GM23338 (cell line): ENCODE data around the gene OAS2. TPM values are rescaled to one million over a fixed set of nuclear protein-coding genes. Genes with fewer than 3 reads are reported as not detected.

Source experiments
- ATAC-seq: fragments of 200-7000 bp; cut with Tn5 transposase; 3 replicates; pipeline ENCODE4 v1.9.1; 2020
- DNase-seq: peaks from one replicate; pipeline ENCODE4 v3.0.0-alpha.2; 2015; ENCODE audit warnings: low spot score
- H2AFZ ChIP-seq: fragments of 200-600 bp; sonication (generic); 2 replicates; pipeline ENCODE4 v1.8.0; 2016; ENCODE audit warnings: antibody characterized with exemption, mild to moderate bottlenecking, moderate library complexity
- H3F3A ChIP-seq: fragments of 200-600 bp; sonication (generic); replicated peaks from 2 replicates; pipeline ENCODE4 v1.8.0; 2017; ENCODE audit warnings: antibody characterized with exemption, mixed run types, low read depth
- H3K27ac ChIP-seq: fragments of 200-600 bp; sonication (generic); 2 replicates; pipeline ENCODE4 v1.6.1; 2016; ENCODE audit warnings: low read depth
- H3K27me3 ChIP-seq: fragments of 200-600 bp; sonication (generic); 2 replicates; pipeline ENCODE4 v1.8.0; 2016; ENCODE audit warnings: mild to moderate bottlenecking, mixed run types, moderate library complexity; ENCODE audit not compliant: insufficient read depth
- H3K36me3 ChIP-seq: fragments of 200-600 bp; sonication (generic); 2 replicates; pipeline ENCODE4 v1.8.0; 2016; ENCODE audit warnings: mild to moderate bottlenecking; ENCODE audit not compliant: insufficient read depth
- H3K4me1 ChIP-seq: fragments of 200-600 bp; sonication (generic); 2 replicates; pipeline ENCODE4 v1.8.0; 2016; ENCODE audit warnings: mild to moderate bottlenecking, moderate library complexity; ENCODE audit not compliant: insufficient read depth
- H3K4me2 ChIP-seq: fragments of 200-600 bp; sonication (generic); 2 replicates; pipeline ENCODE4 v1.7.1; 2017; ENCODE audit warnings: mixed run types
- H3K4me3 ChIP-seq: fragments of 200-600 bp; sonication (generic); 2 replicates; pipeline ENCODE4 v1.6.1; 2016; ENCODE audit warnings: mixed run types
- H3K79me2 ChIP-seq: fragments of 200-600 bp; sonication (generic); replicated peaks from 2 replicates; pipeline ENCODE4 v1.8.0; 2017; ENCODE audit warnings: mild to moderate bottlenecking; ENCODE audit not compliant: insufficient read depth
- H3K9me2 ChIP-seq: fragments of 200-600 bp; sonication (generic); 2 replicates; pipeline ENCODE4 v1.8.0; 2017; ENCODE audit not compliant: insufficient read depth
- H4K20me1 ChIP-seq: fragments of 200-600 bp; sonication (generic); replicated peaks from 2 replicates; pipeline ENCODE4 v1.8.0; 2017; ENCODE audit warnings: mild to moderate bottlenecking; ENCODE audit not compliant: insufficient read depth
- H3K27ac Mint-ChIP-seq: 2 replicates; pipeline ENCODE4 v1.8.0; 2020; ENCODE audit warnings: inconsistent platforms, mild to moderate bottlenecking, moderate library complexity, mixed read lengths
- H3K27me3 Mint-ChIP-seq: 3 replicates; pipeline ENCODE4 v1.8.0; 2022; ENCODE audit warnings: low read depth, mild to moderate bottlenecking, moderate library complexity, mixed read lengths, inconsistent platforms; ENCODE audit not compliant: insufficient read depth, poor library complexity
- H3K36me3 Mint-ChIP-seq: 3 replicates; pipeline ENCODE4 v1.8.0; 2021; ENCODE audit warnings: low read depth, mild to moderate bottlenecking, inconsistent platforms, moderate library complexity, mixed read lengths
- H3K4me1 Mint-ChIP-seq: 3 replicates; pipeline ENCODE4 v1.8.0; 2020; ENCODE audit warnings: mild to moderate bottlenecking, inconsistent platforms, mixed read lengths
- H3K4me3 Mint-ChIP-seq: 3 replicates; pipeline ENCODE4 v1.8.0; 2021; ENCODE audit warnings: moderate library complexity, mild to moderate bottlenecking, inconsistent platforms, mixed read lengths
- H3K9me3 Mint-ChIP-seq: 3 replicates; pipeline ENCODE4 v1.8.0; 2020; ENCODE audit warnings: moderate library complexity, mild to moderate bottlenecking, inconsistent platforms, mixed read lengths
- CREB1 ChIP-seq: fragments of 250-450 bp; sonication (Bioruptor Pico); IDR thresholded peaks from 2 replicates; pipeline ENCODE4 v1.5.0; 2020; ENCODE audit warnings: low read depth, mild to moderate bottlenecking, moderate library complexity
- CTCF ChIP-seq, 2 experiments: fragments of 200-600 bp in 1 of 2; sonication (generic) in 1 of 2; conservative IDR thresholded peaks; 2 replicates each; pipeline versions ENCODE4 v1.5.1 to v1.6.1; 2016 to 2017; ENCODE audit warnings: antibody characterized with exemption in 2 of 2, low read depth in 2 of 2, mild to moderate bottlenecking in 2 of 2, moderate library complexity in 1 of 2
- ETS1 ChIP-seq: IDR thresholded peaks from 2 replicates; pipeline ENCODE4 v1.6.1; 2016; ENCODE audit warnings: antibody characterized with exemption
- EZH2 ChIP-seq: fragments of 200-600 bp; sonication (generic); IDR thresholded peaks from one replicate; pipeline ENCODE4 v1.8.0; 2017; ENCODE audit warnings: antibody characterized with exemption, mild to moderate bottlenecking, low read depth; ENCODE audit not compliant: unreplicated experiment
- EZH2phosphoT487 ChIP-seq: fragments of 200-600 bp; sonication (generic); IDR thresholded peaks from one replicate; pipeline ENCODE4 v1.8.1; 2018; ENCODE audit warnings: antibody characterized with exemption; ENCODE audit not compliant: unreplicated experiment
- JUNB ChIP-seq: IDR thresholded peaks from one replicate; pipeline ENCODE4 v1.6.1; 2016; ENCODE audit warnings: antibody characterized with exemption; ENCODE audit not compliant: unreplicated experiment
- NANOG ChIP-seq: IDR thresholded peaks from 2 replicates; pipeline ENCODE4 v1.6.1; 2016; ENCODE audit warnings: antibody characterized with exemption, borderline replicate concordance
- POLR2AphosphoS5 ChIP-seq: IDR thresholded peaks from 2 replicates; pipeline ENCODE4 v1.6.1; 2016; ENCODE audit warnings: antibody characterized with exemption, low read depth
- REST ChIP-seq: IDR thresholded peaks from one replicate; pipeline ENCODE4 v1.6.1; 2018; ENCODE audit warnings: antibody characterized with exemption; ENCODE audit not compliant: unreplicated experiment
- STAT1 ChIP-seq: IDR thresholded peaks from one replicate; pipeline ENCODE4 v1.6.1; 2016; ENCODE audit warnings: antibody characterized with exemption; ENCODE audit not compliant: unreplicated experiment
- ZNF114 ChIP-seq: fragments of 250-450 bp; sonication (Bioruptor Pico); IDR thresholded peaks from 2 replicates; pipeline ENCODE4 v1.5.0; 2020; ENCODE audit warnings: mild to moderate bottlenecking, moderate library complexity
- ZNF331 ChIP-seq: fragments of 250-450 bp; sonication (Bioruptor Pico); IDR thresholded peaks from 2 replicates; pipeline ENCODE4 v1.5.0; 2020; ENCODE audit warnings: low read depth, mild to moderate bottlenecking, moderate library complexity
- polyA plus RNA-seq: library from polyadenylated mRNA; unstranded; fragments of >200 nt; fragmentation: Nextera tagmentation; extraction: Ambion mirVana; gene quantifications from 2 replicates; pipeline ENCODE4 v1.2.1, GENCODE V29; 2016
- total RNA-seq: library from RNA; depleted of rRNA; stranded (reverse); fragments of >200 nt; shearing (Covaris generic); gene quantifications from 2 replicates; pipeline ENCODE4 v1.2.3, GENCODE V29; 2014

OAS2 gene
- total and polyA plus RNA-seq, 2 experiments from 2014 or later, result 0.10 TPM; not detected in 1

- Histone ChIP-seq H3K4me2 (no peak overlapping the region), H3K4me1 (no peaks in the 10 kb centered on the region), H3F3A (no peaks in the 10 kb centered on the region), H2AFZ (no peak overlapping the region), H3K79me2 (no peaks in the 10 kb centered on the region), H3K27me3 (no peaks in the 10 kb centered on the region), H4K20me1 (no peaks in the 10 kb centered on the region), H3K27ac (no peak overlapping the region), H3K36me3 (peaks cover 6% of the 10 kb centered on the region; the same call in 1 of the 2 replicates), H3K9me2 (no peaks in the 10 kb centered on the region), H3K4me3 (no peak overlapping the region)
- ATAC-seq (no peak), DNase-seq (no peak)
- H3K27me3 Mint-ChIP-seq, result peaks cover 7% of the 10 kb centered on the region
- TF ChIP-seq STAT1 (no peak), POLR2AphosphoS5 (no peak), REST (no peak), ETS1 (no peak), JUNB (no peak), EZH2phosphoT487 (no peak), EZH2 (no peak)
- no peak overlapping the region for H3K4me3 Mint-ChIP-seq
- H3K4me1 Mint-ChIP-seq, result no peaks in the 10 kb centered on the region
- H3K9me3 Mint-ChIP-seq, result peaks cover 22% of the 10 kb centered on the region
- H3K27ac Mint-ChIP-seq, result no peak overlapping the region
- H3K36me3 Mint-ChIP-seq, result peaks cover 9% of the 10 kb centered on the region
Observed at GRCh38 chr12:112964915-112965314, 13.4 kb upstream of the OAS2 start.

GRCh38 chr12:112965643-112966042 lies 12.7 kb upstream of the OAS2 start:
- Histone ChIP-seq H3K79me2 (no peaks in the 10 kb centered on the region), H2AFZ (no peak overlapping the region), H3K27ac (no peak overlapping the region), H3F3A (no peaks in the 10 kb centered on the region), H4K20me1 (no peaks in the 10 kb centered on the region), H3K9me2 (no peaks in the 10 kb centered on the region), H3K4me2 (no peak overlapping the region), H3K4me3 (no peak overlapping the region), H3K4me1 (no peaks in the 10 kb centered on the region), H3K36me3 (no peaks in the 10 kb centered on the region), H3K27me3 (no peaks in the 10 kb centered on the region)
- Mint-ChIP-seq H3K4me3 (no peak overlapping the region), H3K36me3 (peaks cover 7% of the 10 kb centered on the region; the same call in 2 of the 3 replicates), H3K27me3 (peaks cover 11% of the 10 kb centered on the region), H3K9me3 (peaks cover 15% of the 10 kb centered on the region), H3K4me1 (no peaks in the 10 kb centered on the region), H3K27ac (no peak overlapping the region)
- ATAC-seq (no peak), DNase-seq (no peak)
- TF ChIP-seq EZH2phosphoT487, result no peak
- no peak for TF ChIP-seq CTCF (conservative IDR thresholded peaks at IDR 0.05; ENCODE audit: low read depth in 2 of 2)
- TF ChIP-seq ETS1, result no peak
- no peak for TF ChIP-seq POLR2AphosphoS5
- no peak for TF ChIP-seq JUNB
- no peak for TF ChIP-seq STAT1
- TF ChIP-seq CREB1 (CRISPR knock-in tag), result no peak
- no peak for TF ChIP-seq NANOG
- no peak for TF ChIP-seq ZNF114 (CRISPR knock-in tag)
- no peak for TF ChIP-seq ZNF331 (CRISPR knock-in tag)
